Measurements from ENCODE around the gene ATM.

DNA sequence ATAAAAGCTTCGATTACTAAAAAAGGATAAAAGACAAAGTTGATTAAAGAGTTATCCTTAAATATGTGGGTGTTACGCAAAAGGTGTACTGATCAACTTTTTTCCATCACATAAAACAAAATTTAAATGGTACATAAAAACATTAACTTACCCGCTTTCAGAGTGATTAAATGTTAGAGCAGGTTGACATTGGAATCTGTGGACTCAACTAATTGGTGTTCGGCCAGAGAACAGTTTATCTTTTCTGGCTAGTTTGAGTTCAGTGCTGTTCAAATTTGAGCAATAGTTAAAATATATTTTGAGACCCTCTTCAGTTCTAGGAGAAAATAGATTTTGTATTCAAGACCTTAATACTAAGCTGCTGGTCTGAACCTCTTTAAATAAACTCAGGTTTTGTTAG is 56.1 kb downstream of the ATM start:
- no peak for TF ChIP-seq ZNF223 (tag by site-specific recombination; IDR thresholded peaks at IDR 0.05)
- TF ChIP-seq ZNF626 (tag by site-specific recombination; IDR thresholded peaks at IDR 0.05) = no peak
- TF ChIP-seq, protein P1, sequence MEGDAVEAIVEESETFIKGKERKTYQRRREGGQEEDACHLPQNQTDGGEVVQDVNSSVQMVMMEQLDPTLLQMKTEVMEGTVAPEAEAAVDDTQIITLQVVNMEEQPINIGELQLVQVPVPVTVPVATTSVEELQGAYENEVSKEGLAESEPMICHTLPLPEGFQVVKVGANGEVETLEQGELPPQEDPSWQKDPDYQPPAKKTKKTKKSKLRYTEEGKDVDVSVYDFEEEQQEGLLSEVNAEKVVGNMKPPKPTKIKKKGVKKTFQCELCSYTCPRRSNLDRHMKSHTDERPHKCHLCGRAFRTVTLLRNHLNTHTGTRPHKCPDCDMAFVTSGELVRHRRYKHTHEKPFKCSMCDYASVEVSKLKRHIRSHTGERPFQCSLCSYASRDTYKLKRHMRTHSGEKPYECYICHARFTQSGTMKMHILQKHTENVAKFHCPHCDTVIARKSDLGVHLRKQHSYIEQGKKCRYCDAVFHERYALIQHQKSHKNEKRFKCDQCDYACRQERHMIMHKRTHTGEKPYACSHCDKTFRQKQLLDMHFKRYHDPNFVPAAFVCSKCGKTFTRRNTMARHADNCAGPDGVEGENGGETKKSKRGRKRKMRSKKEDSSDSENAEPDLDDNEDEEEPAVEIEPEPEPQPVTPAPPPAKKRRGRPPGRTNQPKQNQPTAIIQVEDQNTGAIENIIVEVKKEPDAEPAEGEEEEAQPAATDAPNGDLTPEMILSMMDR (tag by site-specific recombination; IDR thresholded peaks at IDR 0.05) = no peak
- TF ChIP-seq, protein P2, sequence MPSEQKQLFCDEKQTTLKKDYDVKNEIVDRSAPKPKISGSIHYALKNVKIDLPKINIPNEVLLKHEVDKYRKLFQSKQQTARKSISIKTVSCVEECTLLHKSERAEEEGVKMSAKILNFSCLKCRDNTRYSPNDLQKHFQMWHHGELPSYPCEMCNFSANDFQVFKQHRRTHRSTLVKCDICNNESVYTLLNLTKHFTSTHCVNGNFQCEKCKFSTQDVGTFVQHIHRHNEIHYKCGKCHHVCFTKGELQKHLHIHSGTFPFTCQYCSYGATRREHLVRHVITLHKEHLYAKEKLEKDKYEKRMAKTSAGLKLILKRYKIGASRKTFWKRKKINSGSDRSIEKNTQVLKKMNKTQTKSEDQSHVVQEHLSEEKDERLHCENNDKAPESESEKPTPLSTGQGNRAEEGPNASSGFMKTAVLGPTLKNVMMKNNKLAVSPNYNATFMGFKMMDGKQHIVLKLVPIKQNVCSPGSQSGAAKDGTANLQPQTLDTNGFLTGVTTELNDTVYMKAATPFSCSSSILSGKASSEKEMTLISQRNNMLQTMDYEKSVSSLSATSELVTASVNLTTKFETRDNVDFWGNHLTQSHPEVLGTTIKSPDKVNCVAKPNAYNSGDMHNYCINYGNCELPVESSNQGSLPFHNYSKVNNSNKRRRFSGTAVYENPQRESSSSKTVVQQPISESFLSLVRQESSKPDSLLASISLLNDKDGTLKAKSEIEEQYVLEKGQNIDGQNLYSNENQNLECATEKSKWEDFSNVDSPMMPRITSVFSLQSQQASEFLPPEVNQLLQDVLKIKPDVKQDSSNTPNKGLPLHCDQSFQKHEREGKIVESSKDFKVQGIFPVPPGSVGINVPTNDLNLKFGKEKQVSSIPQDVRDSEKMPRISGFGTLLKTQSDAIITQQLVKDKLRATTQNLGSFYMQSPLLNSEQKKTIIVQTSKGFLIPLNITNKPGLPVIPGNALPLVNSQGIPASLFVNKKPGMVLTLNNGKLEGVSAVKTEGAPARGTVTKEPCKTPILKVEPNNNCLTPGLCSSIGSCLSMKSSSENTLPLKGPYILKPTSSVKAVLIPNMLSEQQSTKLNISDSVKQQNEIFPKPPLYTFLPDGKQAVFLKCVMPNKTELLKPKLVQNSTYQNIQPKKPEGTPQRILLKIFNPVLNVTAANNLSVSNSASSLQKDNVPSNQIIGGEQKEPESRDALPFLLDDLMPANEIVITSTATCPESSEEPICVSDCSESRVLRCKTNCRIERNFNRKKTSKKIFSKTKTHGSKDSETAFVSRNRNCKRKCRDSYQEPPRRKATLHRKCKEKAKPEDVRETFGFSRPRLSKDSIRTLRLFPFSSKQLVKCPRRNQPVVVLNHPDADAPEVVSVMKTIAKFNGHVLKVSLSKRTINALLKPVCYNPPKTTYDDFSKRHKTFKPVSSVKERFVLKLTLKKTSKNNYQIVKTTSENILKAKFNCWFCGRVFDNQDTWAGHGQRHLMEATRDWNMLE (tag by site-specific recombination; conservative IDR thresholded peaks at IDR 0.05; ENCODE audit: low read depth) = no peak
- TF ChIP-seq, protein P3, sequence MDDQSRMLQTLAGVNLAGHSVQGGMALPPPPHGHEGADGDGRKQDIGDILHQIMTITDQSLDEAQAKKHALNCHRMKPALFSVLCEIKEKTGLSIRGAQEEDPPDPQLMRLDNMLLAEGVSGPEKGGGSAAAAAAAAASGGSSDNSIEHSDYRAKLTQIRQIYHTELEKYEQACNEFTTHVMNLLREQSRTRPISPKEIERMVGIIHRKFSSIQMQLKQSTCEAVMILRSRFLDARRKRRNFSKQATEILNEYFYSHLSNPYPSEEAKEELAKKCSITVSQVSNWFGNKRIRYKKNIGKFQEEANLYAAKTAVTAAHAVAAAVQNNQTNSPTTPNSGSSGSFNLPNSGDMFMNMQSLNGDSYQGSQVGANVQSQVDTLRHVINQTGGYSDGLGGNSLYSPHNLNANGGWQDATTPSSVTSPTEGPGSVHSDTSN (CRISPR knock-in tag; IDR thresholded peaks at IDR 0.05) = no peak
- TF ChIP-seq ZNF302 (tag by site-specific recombination; IDR thresholded peaks at IDR 0.05; ENCODE audit: low read depth) = no peak
- TF ChIP-seq ZNF239 (tag by site-specific recombination; IDR thresholded peaks at IDR 0.05) = no peak
- no peak for TF ChIP-seq ZNF184 (tag by site-specific recombination; IDR thresholded peaks at IDR 0.05)
- TF ChIP-seq ZNF174 (tag by site-specific recombination; IDR thresholded peaks at IDR 0.05) = no peak
- TF ChIP-seq, protein P4, sequence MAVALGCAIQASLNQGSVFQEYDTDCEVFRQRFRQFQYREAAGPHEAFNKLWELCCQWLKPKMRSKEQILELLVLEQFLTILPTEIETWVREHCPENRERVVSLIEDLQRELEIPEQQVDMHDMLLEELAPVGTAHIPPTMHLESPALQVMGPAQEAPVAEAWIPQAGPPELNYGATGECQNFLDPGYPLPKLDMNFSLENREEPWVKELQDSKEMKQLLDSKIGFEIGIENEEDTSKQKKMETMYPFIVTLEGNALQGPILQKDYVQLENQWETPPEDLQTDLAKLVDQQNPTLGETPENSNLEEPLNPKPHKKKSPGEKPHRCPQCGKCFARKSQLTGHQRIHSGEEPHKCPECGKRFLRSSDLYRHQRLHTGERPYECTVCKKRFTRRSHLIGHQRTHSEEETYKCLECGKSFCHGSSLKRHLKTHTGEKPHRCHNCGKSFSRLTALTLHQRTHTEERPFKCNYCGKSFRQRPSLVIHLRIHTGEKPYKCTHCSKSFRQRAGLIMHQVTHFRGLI (tag by site-specific recombination; IDR thresholded peaks at IDR 0.05) = no peak
- TF ChIP-seq, protein P5, sequence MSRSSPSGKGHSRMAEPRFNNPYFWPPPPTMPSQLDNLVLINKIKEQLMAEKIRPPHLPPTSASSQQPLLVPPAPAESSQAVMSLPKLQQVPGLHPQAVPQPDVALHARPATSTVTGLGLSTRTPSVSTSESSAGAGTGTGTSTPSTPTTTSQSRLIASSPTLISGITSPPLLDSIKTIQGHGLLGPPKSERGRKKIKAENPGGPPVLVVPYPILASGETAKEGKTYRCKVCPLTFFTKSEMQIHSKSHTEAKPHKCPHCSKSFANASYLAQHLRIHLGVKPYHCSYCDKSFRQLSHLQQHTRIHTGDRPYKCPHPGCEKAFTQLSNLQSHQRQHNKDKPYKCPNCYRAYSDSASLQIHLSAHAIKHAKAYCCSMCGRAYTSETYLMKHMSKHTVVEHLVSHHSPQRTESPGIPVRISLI (tag by site-specific recombination; IDR thresholded peaks at IDR 0.05) = no peak
- no peak for TF ChIP-seq ZNF585B (tag by site-specific recombination; IDR thresholded peaks at IDR 0.05)
- TF ChIP-seq, protein P6, sequence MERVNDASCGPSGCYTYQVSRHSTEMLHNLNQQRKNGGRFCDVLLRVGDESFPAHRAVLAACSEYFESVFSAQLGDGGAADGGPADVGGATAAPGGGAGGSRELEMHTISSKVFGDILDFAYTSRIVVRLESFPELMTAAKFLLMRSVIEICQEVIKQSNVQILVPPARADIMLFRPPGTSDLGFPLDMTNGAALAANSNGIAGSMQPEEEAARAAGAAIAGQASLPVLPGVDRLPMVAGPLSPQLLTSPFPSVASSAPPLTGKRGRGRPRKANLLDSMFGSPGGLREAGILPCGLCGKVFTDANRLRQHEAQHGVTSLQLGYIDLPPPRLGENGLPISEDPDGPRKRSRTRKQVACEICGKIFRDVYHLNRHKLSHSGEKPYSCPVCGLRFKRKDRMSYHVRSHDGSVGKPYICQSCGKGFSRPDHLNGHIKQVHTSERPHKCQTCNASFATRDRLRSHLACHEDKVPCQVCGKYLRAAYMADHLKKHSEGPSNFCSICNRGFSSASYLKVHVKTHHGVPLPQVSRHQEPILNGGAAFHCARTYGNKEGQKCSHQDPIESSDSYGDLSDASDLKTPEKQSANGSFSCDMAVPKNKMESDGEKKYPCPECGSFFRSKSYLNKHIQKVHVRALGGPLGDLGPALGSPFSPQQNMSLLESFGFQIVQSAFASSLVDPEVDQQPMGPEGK (tag by site-specific recombination; IDR thresholded peaks at IDR 0.05) = no peak
